HG02938 (cell line): ENCODE results near the gene DMRTC2.
"Not testable (repeated sequence)": the region's sequence is repeated elsewhere in the genome, so short reads cannot be mapped to it uniquely, and the experiment has no call there.

Experiments
- ATAC-seq: cut with Tn5 transposase; IDR thresholded peaks from one replicate; pipeline ENCODE4 v1.9.1; 2021; ENCODE audit warnings: mild to moderate bottlenecking, moderate library complexity; ENCODE audit not compliant: unreplicated experiment

Gene DMRTC2

DNA sequence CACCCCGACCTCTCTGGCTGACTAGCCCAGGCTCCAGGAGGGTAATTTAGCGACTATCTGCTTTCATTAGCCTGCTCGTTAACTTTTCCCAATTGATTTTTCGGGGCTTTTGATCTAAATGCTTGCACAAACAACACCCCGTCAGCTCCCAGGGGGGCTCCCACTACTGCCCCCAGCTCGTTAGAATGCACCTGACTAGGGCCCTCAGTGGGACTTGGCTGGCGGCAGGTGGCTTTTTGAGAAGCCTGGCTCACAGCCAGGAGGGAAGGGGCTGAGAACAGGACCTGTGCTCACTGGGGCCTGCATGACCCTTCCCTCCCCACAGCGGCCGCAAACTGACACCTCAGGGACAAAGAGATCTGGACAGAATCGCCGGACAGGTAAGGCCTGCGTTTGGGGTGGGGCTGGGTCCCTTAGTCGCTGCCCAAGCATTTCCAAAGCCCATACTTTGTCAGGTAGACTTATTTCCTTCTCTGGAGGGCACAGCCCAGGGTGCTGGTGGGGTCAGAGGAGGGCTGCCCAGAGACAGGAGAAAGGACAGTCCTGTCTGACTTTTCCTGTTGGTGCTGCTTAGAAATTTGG lies 24.6 kb downstream of the DMRTC2 start:
- no peak for ATAC-seq

DNA sequence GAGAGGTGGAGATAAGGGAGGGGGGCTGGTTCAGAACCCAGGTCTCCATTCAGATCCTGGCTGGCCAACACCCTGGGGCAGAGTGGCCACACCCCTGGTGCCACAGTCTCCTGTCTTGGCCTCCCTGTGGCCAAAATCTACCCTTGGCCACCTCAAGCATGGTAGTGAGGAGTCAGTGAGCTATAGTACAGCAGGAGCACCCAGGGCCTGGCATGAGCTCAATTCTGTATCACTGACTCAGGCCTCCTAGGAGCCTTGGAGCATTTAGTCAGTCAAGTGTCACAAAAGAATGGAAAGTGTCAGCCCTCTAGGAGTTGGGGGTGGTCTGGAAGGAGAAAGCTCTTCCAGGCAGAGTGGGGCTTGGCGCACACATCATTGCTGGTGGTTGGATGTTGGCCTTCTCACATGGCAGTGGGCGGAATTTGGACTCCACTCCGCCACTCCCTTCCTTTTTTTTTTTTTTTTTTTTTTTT lies 25.6 kb downstream of the DMRTC2 start:
- no peak for ATAC-seq

DNA sequence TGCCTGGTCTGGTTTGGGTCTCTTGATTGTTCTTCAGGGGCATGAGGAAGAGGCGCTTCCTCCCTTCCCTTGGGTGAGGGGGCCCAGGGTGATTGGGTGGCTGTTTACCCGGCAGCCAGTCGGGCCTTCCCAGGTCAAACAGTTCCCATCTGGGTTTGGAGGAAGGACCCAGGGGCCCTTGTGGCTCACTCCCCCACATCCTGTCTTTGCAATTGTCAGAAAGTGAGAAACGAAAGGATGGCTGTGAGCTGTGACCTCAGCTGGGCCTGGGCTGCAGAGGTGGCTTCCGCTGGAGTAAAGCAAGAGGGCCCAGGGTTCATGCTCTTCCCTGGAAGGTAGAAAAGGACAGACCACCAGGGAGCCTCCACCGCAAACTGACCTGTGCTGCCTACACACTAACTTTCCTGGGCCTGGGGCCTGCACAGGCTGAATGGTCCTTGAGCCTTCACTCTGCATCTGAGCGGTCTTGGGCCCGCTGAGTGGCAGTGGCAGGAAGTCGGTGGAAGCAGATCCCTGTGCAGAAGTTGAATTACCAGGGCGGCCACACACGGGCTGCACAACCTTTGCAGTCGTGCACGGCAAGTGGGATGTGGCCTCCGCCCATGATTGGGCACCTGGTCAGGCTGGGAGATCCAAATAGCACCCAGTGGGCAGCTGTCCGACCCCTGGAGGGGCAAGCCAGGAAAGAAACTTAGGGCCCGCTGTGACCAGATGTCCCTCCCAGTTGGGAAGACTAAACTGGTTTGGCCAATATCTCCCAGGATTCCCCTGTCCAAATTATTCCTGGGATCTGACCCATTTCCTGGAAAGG lies 26.9 kb downstream of the DMRTC2 start:
- no peak for ATAC-seq

DNA sequence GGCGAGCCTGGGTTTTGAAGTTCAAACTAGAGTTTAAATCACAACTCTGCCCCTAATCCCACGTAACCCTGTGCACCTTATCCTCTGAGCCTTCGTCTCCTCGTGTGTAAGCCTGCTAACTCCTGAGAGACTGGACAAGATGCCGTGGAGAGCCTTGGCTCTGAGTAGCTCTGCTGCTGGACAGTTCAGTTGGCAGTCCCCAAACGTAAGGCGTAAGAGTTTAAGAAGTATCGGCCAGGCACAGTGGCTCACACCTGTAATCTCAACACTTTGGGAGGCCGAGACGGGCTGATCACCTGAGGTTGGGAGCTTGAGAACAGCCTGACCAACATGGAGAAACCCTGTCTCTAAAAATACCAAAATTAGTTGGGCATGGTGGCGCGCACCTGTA lies 27.5 kb downstream of the DMRTC2 start:
- no peak for ATAC-seq

DNA sequence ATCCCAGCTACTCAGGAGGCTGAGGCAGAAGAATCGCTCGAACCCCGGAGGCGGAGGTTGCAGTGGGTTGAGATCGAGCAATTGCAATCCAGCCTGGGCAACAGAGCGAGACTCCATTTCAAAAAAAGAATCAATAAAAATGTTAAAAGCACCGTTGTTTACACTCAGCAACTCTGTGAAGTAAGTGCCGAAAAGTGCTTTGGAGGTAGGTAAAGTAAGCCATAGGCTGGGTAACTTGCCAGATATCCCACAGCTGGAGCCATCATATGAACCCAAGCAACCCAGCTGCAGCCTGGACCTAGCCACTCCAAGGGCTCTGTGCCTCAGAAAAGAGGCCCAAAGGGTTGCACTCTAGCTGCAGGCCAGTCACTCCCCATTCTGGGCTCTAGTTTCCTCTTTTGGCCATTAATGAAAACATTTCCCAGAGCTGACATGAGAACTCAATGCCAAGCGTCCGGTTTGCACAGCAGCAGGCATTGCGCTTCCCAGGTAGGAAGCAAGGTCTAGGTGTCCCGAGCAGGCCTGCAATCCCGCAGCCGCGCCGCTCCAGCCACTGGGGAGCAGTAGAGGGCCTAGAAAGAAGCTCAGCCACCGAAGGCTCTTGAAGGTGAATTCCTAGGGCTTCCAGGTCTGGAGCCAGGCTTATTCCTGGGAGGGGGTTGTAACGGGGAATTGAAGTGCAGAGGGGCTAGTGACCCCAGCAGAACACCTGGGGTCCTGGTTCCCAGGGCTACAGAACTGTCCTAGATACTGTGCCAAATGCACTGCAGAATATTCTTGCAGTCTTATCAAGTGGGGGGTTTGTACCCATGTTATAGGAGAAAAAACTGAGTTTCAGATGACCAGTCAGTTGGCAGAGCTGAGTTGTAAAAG lies 28.2 kb downstream of the DMRTC2 start:
- no peak for ATAC-seq

DNA sequence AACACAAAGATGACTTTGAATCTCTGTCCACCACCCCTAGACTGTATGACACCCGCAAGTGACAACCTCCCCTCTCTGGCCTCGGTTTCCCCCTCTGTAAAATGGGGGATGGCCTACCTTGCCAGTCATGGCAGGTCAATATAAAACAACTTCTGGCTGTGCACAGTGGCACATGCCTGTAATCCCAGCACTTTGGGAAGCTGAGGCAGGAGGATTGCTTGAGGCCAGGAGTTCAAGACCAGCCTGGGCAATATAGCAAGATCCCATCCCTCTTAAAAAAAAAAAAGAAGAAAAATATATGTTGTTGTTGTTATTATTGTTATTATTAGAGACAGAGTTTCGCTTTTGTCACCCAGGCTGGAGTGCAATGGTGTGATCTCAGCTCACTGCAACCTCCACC lies 31.1 kb downstream of the DMRTC2 start:
- not testable (repeated sequence) for ATAC-seq

DNA sequence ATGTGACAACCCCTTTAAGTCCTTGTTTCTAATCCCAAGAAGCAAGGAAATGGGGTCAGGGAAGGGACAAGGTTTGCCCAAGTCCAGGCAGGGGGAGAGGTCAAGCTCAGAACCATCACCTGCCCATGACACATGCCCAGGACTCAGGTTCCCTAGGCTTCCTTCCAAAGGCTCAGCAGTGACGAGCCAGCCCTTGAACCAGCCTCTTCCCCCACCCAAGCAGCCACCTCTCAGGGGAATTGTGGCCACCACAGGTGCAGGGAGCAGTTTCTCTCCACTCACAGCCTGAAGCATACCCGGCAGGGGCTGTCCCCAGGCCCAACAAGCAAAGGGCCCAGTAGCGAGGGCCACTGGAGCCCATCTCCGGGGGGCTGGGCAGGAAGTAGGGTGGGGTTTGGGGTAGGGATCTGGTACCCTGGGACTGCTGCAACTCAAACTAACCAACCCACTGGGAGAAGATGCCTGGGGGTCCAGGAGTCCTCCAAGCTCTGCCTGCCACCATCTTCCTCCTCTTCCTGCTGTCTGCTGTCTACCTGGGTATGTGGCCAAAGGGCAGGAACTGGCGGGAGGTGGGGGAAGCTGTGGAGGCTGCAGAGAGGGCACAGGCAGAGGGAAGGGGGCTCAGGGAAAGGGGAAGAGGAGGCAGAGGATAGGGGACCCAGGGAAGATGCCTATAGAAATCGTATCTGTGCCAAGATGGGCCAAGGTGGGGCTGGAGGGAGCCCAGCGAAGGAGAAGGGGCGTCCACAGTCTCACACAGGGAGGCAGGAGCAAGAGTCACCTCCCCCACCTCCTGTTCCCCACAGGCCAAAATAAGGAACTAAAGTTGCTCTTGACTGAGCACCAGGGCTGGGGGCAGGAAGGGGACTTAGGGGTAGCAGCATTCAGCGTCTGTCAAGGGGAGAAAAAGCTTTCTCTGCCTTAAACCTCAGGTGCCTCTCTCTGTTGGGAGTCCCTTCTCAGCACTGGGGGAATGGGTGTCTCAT lies 32.3 kb downstream of the DMRTC2 start, which contains the start of gene CD79A:
TSS of gene CD79A (plus strand) at position 433 of the 986 bp plus-strand sequence. CDS start at position 459, 26 bp downstream.
- ATAC-seq: peak; percentile 49

DNA sequence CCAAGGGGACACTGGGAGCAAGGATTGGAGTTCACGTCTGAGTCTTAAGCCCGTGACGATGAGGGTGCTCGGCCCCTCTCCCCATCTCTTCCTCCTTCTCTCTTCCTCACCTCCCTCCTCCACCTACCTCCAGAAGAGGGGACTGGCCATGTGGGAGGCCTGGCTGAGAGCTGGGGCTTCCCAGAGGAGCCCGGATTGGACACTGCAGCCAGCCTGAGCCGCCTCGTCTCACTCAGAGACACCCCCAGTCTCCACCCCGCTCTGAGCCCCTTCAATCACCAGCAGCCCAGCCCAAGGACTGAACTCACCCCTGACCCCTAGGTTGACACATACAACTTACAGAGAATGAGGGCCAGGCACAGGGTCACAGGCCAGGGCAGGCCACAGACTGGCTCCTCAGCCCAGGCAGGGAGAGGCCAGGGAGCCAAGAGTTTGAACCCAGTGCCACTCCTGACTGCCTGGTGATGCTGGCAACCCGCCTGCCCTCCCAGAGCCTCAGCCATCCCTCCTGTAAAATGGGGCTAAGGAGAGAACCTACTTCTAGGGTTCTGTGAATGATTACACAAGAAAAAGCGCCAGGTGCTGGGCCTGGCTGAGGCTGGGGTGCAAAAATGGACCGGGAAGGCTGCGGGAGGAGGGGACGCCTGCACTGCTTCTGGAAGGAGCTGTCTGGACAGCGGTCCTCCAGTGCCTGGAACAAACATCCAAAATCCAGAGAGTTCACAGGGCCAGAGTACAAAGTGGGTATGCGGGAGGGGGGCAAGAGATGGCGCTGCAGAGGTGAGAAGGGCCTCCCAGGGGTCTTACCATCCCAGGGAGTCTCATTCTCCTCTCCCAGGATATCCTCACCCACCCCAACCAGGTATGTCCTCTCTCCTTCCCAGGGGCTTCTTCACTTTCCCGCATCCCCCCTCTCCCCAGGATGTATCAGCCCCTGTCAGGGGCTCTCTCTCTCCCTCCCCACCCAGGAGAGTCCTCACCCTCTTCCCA lies 33.4 kb downstream of the DMRTC2 start:
- no peak for ATAC-seq

DNA sequence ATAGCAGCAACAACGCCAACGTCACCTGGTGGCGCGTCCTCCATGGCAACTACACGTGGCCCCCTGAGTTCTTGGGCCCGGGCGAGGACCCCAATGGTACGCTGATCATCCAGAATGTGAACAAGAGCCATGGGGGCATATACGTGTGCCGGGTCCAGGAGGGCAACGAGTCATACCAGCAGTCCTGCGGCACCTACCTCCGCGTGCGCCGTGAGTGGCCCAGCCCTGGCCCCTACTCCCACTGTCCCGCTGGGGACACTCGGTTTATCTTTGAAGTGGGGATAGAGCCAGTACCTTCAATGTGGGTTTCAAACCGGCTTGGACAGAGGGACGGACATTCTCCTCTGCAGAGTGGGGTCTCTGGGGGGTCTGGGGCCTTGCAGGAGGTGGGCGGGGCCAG lies 34.2 kb downstream of the DMRTC2 start:
- ATAC-seq: no peak

DNA sequence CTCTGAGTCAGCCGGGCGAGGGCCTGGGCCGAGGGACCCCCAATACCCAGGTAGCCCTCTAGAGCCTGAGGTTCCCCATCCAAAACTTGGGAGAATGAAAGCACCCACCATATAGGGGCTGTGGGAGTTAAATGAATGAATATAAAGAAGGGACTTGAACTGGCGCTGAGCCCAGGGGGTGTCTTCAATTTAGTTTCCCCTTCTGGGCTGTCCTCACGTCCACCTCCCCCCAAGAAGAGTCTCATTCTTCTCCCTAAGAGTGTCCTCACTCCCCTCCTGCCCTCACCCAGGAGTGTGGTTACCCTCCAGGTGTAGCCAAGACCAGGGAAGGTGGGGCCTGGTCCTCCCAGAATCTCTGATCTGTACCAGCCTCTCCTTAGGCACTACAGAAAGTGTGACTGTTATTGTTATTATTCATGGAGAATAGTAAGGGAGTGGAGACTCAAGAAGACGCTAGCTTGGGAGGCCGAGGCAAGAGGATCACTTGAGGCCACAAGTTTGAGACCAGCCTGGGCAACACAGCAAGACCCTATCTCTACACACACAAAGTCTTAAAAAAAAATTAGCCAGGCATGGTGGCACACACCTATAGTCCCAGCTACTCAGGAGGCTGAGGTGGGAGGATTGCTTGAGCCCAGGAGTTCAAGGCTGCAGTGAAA lies 35.0 kb downstream of the DMRTC2 start:
- no peak for ATAC-seq

DNA sequence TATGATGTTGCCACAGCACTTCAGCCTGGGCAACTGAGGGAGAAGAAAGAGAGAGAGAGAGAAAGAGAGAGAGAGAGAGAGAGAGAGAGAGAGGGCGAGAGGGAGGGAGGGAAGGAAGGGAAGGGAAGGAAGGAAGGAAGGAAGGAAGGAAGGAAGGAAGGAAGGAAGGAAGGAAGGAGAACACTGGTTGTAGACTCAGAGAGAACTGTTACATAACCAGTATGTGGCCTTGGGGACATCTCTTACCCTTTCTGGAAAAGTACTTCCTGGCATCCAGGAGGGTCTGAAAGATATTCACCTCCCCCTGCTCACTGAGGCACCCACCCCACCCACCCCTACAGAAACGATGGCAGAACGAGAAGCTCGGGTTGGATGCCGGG lies 35.5 kb downstream of the DMRTC2 start:
- no peak for ATAC-seq

DNA sequence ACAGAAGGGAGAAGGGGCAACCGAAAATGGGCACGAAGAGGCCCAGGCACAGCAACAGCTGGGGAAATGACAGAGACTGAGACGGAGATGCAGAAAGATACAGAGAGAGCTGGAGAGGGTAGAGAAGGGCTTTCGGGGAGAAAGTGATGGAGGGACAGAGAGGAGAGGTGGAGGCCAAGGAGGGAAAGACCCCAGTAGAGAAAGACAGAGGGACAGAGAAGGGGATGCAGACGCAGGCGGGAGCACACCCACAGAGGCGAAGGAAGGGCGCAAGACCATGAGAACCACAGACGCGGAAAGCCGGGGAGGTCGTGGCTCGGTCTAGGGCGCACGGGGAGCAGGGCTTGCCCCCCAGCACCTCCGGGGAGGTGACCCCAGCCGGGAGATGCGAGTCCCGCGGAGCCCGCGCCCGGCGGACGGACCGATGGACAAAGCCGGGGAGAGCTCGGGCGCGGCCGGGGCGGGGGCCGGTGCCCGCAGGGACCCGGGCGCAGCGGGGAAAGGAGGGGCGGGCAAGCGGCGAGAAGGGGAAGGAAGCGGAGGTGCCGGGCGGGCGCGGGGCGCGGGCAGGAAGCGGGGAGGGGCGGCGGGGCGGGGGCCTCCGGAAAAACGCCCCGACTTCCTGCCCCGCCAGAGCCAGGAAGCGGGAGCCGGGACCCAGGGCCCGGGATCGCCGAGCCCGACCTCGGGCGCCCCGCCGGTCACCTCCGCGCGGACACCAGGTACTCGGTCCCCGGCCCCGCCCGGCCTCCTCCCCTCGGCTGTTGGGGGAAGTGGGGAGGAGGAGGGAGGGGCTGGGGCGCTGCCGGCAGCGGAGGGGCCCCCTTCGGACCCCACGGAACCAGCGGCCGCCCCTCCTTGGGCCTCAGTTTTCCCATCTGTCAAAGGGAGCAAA lies 38.0 kb downstream of the DMRTC2 start, which contains the start of gene ARHGEF1:
TSS of gene ARHGEF1 (plus strand) at position 617 of the 895 bp plus-strand sequence. CDS start 4,899 bp downstream, outside the sequence.
- ATAC-seq: no peak

DNA sequence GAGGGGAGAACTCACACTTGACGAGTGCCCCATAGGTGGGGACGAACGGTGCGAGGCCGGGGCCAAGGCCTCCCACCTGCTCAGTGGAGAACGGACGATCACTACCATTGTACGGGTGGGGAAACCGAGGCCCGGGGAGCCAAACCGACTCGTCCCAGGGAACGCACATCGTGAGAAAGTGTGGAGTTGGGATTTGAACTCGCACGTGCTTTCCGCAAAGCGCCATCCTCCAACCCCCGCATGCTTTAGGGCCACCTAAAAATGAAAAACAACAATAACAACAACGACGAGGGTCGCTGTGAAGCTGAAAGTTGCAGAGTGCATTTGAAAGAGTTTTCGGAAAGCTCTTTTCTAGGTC lies 38.6 kb downstream of the DMRTC2 start:
- no peak for ATAC-seq

DNA sequence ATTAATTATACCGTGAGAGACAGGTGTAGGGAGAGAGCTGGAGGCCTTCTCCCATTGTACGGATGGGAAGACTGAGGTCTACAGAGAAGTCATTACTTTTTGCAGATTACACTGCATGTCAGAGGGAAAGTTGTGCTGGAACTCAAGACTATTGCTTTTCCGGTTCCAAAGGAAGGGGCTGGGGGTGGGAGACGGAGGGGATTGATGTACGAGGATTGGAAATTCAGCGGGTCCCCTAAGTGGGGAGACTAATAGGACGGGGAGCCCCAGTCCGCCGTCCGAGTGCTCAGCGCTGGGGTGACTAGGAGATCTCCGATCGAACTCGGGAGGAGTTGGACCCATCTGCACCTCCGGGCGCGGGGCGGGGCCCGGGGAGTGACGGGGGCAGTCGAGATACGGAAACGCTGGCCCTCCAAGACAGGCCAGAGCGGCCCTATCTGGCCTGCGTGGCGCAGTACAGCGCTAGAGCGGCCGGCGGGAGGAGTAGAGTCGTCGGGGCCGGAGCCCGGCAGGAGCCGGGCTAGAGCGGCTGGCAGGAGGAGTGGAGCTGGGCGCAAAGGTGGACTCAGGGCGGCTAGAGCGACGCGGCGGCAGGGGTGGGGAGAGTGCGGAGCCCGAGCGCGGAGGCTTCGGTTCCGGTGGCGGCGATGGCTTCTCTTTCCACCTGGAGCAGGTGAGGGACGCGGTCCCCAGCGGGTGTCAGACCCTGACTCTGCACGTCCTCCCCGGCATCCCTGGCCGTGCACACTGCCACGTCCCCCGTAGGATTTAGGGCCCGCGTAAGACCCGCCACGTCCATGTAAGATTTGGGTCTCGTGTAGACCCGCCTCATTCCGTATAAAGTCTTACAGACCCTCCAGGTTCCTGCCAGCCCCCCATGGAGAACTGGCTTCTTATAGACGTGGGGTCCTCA lies 39.2 kb downstream of the DMRTC2 start:
- ATAC-seq: peak; percentile 63

DNA sequence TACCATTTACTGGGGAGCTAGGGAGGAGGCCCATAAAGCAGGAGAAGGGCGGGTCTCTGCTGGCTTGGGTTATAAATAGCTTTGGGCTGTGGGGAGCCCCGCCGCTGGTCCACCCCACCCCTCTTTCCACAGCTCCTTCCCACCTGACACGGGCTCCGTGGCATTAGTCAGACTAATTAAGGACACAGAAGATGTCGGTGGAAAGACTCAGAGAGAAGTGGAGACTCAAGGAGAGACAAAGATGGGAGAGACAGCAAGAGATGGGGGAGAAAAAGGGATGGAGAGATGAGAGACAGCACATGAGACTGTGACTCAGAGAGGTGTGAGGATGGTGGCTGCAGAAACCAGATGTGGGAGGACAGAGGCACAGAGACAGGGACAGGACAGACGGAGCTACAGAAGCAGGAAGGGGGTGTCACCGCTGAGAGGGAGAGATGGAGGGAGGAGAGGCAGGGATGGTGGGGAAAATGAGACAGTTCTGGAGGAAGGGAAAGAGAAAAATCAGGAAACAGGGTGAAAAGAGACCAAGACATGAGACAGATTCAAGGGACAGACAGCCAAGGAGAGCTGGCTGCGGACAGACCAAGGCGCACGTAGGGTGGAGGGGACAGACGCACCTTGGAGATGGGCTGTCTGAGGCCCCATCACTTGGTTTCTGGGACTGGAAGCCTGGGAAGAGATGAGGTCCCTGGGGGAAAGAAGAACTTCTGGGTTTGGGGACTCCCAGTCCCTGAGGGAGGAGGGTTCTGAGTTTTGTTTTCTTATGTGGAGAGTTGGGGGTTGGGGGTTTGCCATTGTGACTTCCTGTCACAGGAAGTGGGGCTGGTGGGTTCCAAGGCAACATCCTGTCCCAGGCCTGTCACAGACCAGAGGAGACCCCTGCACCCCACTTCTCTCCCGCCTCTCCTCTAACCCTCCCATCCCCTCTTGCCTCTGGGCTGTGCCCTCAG lies 42.2 kb downstream of the DMRTC2 start:
- ATAC-seq: no peak
